Astrocyte (in vitro differentiated cells and primary cell): ENCODE data around the gene FAM234A.

Experiments used
- EZH2 ChIP-seq: IDR thresholded peaks from 2 replicates; pipeline ENCODE4 v1.6.1; 2012; ENCODE audit warnings: mild to moderate bottlenecking, low read length, inconsistent platforms; ENCODE audit not compliant: insufficient read depth
- TF ChIP-seq, protein P1 (sequence below): IDR thresholded peaks from 2 replicates; pipeline ENCODE4 v1.5.1; 2011; ENCODE audit warnings: low read depth, mild to moderate bottlenecking, inconsistent platforms, low read length, moderate library complexity; ENCODE audit not compliant: insufficient read depth

DNA sequence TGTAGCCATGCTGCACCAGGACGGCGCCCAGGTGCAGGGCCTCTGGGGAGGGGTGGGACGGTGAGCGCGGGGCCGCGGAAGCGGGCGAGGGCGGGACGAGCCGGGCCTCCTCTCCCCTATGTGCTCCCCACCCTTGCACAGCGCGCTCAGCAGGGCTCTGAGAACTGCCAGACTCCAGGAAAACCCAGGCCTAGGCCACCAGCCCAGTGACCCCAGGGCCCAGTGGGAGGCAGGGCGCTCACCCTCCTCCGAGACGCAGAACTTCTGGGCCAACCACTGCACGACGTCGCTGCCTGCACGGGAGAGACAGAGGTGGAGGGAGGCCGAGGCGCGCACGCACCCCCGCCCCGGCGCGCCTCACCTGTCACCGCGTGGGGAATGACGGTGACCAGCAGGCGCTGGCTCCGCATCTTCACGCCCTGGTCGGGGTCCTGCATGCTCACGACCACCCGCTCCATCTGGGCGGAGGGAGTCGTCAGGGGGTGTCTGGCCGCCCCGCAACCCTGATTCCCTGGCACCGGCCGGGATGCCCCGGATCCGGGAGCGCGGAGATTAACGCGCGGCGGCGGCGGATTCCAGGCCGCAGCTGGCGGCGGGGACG lies 40.5 kb downstream of the FAM234A start:
- TF ChIP-seq, protein P1, sequence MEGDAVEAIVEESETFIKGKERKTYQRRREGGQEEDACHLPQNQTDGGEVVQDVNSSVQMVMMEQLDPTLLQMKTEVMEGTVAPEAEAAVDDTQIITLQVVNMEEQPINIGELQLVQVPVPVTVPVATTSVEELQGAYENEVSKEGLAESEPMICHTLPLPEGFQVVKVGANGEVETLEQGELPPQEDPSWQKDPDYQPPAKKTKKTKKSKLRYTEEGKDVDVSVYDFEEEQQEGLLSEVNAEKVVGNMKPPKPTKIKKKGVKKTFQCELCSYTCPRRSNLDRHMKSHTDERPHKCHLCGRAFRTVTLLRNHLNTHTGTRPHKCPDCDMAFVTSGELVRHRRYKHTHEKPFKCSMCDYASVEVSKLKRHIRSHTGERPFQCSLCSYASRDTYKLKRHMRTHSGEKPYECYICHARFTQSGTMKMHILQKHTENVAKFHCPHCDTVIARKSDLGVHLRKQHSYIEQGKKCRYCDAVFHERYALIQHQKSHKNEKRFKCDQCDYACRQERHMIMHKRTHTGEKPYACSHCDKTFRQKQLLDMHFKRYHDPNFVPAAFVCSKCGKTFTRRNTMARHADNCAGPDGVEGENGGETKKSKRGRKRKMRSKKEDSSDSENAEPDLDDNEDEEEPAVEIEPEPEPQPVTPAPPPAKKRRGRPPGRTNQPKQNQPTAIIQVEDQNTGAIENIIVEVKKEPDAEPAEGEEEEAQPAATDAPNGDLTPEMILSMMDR: no peak
- TF ChIP-seq EZH2: peak; percentile 83
